ENCODE measurements around the gene FAM227B.
"Not testable (repeated sequence)": the region's sequence is repeated elsewhere in the genome, so short reads cannot be mapped to it uniquely, and the experiment has no call there.

Gene FAM227B

GRCh38 chr15:49610157-49610918, 10.3 kb downstream of the FAM227B start:
- no peak for DNase-seq

- DNase-seq, result no peak
These were observed 14.0 kb downstream of the FAM227B start for GRCh38 chr15:49606594-49606993.

GRCh38 chr15:49605588-49605987, 15.0 kb downstream of the FAM227B start:
- no peak for DNase-seq

GRCh38 chr15:49604625-49605409, 15.8 kb downstream of the FAM227B start:
- no peak for DNase-seq

GRCh38 chr15:49592829-49593316, 27.7 kb downstream of the FAM227B start:
- not testable (repeated sequence) for DNase-seq

GRCh38 chr15:49589030-49589429, 31.6 kb downstream of the FAM227B start:
- no peak for DNase-seq

GRCh38 chr15:49573421-49573820, 47.2 kb downstream of the FAM227B start:
- no peak for DNase-seq

GRCh38 chr15:49570672-49571071, 49.9 kb downstream of the FAM227B start:
- DNase-seq, result no peak

GRCh38 chr15:49570174-49570573, 50.4 kb downstream of the FAM227B start:
- DNase-seq, result no peak

- DNase-seq, result no peak
These were observed 60.6 kb downstream of the FAM227B start for GRCh38 chr15:49560045-49560444.

- DNase-seq, result no peak
These were observed 61.7 kb downstream of the FAM227B start for GRCh38 chr15:49558929-49559328.

- DNase-seq, result no peak
These were observed 64.2 kb downstream of the FAM227B start for GRCh38 chr15:49556437-49556836.

- not testable (repeated sequence) for DNase-seq
These were observed 70.3 kb downstream of the FAM227B start for GRCh38 chr15:49550342-49550741.

- DNase-seq, result no peak
These were observed 82.1 kb downstream of the FAM227B start for GRCh38 chr15:49538520-49538919.

- no peak for DNase-seq
These were observed 90.5 kb downstream of the FAM227B start for GRCh38 chr15:49530092-49530491.

- DNase-seq, result no peak
These were observed 92.3 kb downstream of the FAM227B start for GRCh38 chr15:49528289-49528688.

GRCh38 chr15:49521802-49522201, 98.8 kb downstream of the FAM227B start:
- DNase-seq, result no peak

GRCh38 chr15:49512739-49513138, 107.9 kb downstream of the FAM227B start:
- not testable (repeated sequence) for DNase-seq

GRCh38 chr15:49507261-49507660, 113.4 kb downstream of the FAM227B start:
- no peak for DNase-seq

GRCh38 chr15:49506341-49506740, 114.3 kb downstream of the FAM227B start:
- no peak for DNase-seq

- no peak for DNase-seq
These were observed 119.0 kb downstream of the FAM227B start for GRCh38 chr15:49501586-49501985.

- DNase-seq, result no peak
These were observed 124.4 kb downstream of the FAM227B start for GRCh38 chr15:49495993-49496753.

GRCh38 chr15:49494842-49495241, 125.8 kb downstream of the FAM227B start:
- DNase-seq, result no peak
